ENCODE data around the gene SPAM1.
"Not testable (repeated sequence)": the region's sequence is repeated elsewhere in the genome, so short reads cannot be mapped to it uniquely, and the experiment has no call there.

Gene SPAM1

GRCh38 chr7:123958186-123958703, 33.2 kb downstream of the SPAM1 start:
- no peak for DNase-seq

GRCh38 chr7:123961771-123962170, 36.7 kb downstream of the SPAM1 start:
- no peak for DNase-seq

GRCh38 chr7:123966936-123967335, 41.9 kb downstream of the SPAM1 start:
- DNase-seq = no peak

- DNase-seq = no peak
Measured at GRCh38 chr7:123972045-123972444, 47.0 kb downstream of the SPAM1 start.

GRCh38 chr7:123972831-123973230, 47.8 kb downstream of the SPAM1 start:
- no peak for DNase-seq

- no peak for DNase-seq
Measured at GRCh38 chr7:123974326-123974908, 49.4 kb downstream of the SPAM1 start.

GRCh38 chr7:123975084-123975483, 50.0 kb downstream of the SPAM1 start:
- no peak for DNase-seq

- no peak for DNase-seq
Measured at GRCh38 chr7:123977081-123977480, 52.0 kb downstream of the SPAM1 start.

GRCh38 chr7:123979876-123980275, 54.8 kb downstream of the SPAM1 start:
- no peak for DNase-seq

- DNase-seq = no peak
Measured at GRCh38 chr7:123987445-123987844, 62.4 kb downstream of the SPAM1 start.

GRCh38 chr7:123992913-123993518, 68.0 kb downstream of the SPAM1 start:
- DNase-seq = no peak

GRCh38 chr7:123993996-123994395, 69.0 kb downstream of the SPAM1 start:
- DNase-seq = no peak

- no peak for DNase-seq
Measured at GRCh38 chr7:123994449-123994848, 69.4 kb downstream of the SPAM1 start.

GRCh38 chr7:123995617-123996326, 70.7 kb downstream of the SPAM1 start:
- no peak for DNase-seq

- no peak for DNase-seq
Measured at GRCh38 chr7:123996327-123996625, 71.2 kb downstream of the SPAM1 start.

GRCh38 chr7:123998921-123999320, 73.9 kb downstream of the SPAM1 start:
- DNase-seq = no peak

- no peak for DNase-seq
Measured at GRCh38 chr7:123999703-124000102, 74.7 kb downstream of the SPAM1 start.

GRCh38 chr7:124008296-124008695, 83.3 kb downstream of the SPAM1 start:
- not testable (repeated sequence) for DNase-seq

GRCh38 chr7:124009321-124009720, 84.3 kb downstream of the SPAM1 start:
- DNase-seq = no peak

All from femur (tissue), 1 donor.